ENCODE results near the gene KLHL1. TPM values are rescaled to one million over a fixed set of nuclear protein-coding genes. Genes with fewer than 3 reads are reported as not detected.

The KLHL1 gene
- total and polyA plus RNA-seq, 2 of the 13 experiments (the other 11 are each of a cell fraction or from before 2014, with no cell fraction given), result 0.01 TPM; not detected in 1

GRCh38 chr13:69769608-69770007 lies 338.6 kb downstream of the KLHL1 start:
- ChIA-PET CTCF (ENCODE audit: low intra/inter-chr PET ratio, low total read pairs) (no interaction called here), POLR2A (no interaction called here)
- Histone ChIP-seq H3K4me2 (ENCODE audit: low read depth, low read length) (no peak overlapping the region), H3K9me3 (ENCODE audit: low read length) (peaks cover 15% of the 10 kb centered on the region), H4K20me1 (ENCODE audit: insufficient read depth, low read length) (no peaks in the 10 kb centered on the region), H3K27ac (ENCODE audit: extremely low read length, insufficient read depth, low read length) (no peak overlapping the region), H3K27me3 (ENCODE audit: control insufficient read depth in 1 of 2, insufficient read depth in 2 of 2, low read length in 2 of 2) (no peaks in the 10 kb centered on the region), H3K4me1 (ENCODE audit: insufficient read depth, low read length) (no peaks in the 10 kb centered on the region), H3K9ac (ENCODE audit: insufficient read depth, low read depth, low read length) (no peak overlapping the region), H3K36me3 (replicated peaks in 1 of 2; ENCODE audit: control insufficient read depth in 1 of 2, insufficient read depth in 2 of 2, low read length in 2 of 2) (no peaks in the 10 kb centered on the region), H3K4me3 (replicated peaks in 1 of 3; ENCODE audit: insufficient read depth in 1 of 3, low read depth in 2 of 3, low read length in 3 of 3) (no peak overlapping the region), H2AFZ (ENCODE audit: low read length) (no peak overlapping the region), H3K79me2 (ENCODE audit: insufficient read depth, low read length) (no peaks in the 10 kb centered on the region)
- BruUV-seq (replicated peaks), result no TSS peak
- DNase-seq (ENCODE audit: low spot score) (no peak), FAIRE-seq (no peak), ATAC-seq (no peak)
- in situ Hi-C loops (cut with HindIII; ENCODE audit: extremely low pct_ligation_motif_present, low pct_unique_long_range_greater_than_20kb), result no loop called here
- 38% methylated on average over 3 of the region's 3 CpGs for WGBS (ENCODE audit: low lambda C conversion rate)
- intact Hi-C loops (cut with micrococcal nuclease; ENCODE audit: unreplicated experiment), result no loop called here
- TF ChIP-seq ZNF549 (CRISPR knock-in tag; IDR thresholded peaks at IDR 0.05), result no peak
- no peak for TF ChIP-seq HOXA9 (CRISPR knock-in tag; IDR thresholded peaks at IDR 0.05; ENCODE audit: borderline replicate concordance)
- TF ChIP-seq ZFP91 (CRISPR knock-in tag; IDR thresholded peaks at IDR 0.05; ENCODE audit: borderline replicate concordance), result no peak
- TF ChIP-seq KLF12 (CRISPR knock-in tag; IDR thresholded peaks at IDR 0.05; ENCODE audit: borderline replicate concordance), result no peak
- no peak for TF ChIP-seq MAFF (IDR thresholded peaks at IDR 0.05; ENCODE audit: low read depth, low read length)
- TF ChIP-seq CEBPB (IDR thresholded peaks at IDR 0.05; ENCODE audit: borderline replicate concordance, low read depth, low read length), result no peak
- no peak for TF ChIP-seq ZNF263 (CRISPR knock-in tag; IDR thresholded peaks at IDR 0.05)
- no peak for TF ChIP-seq ZNF530 (CRISPR knock-in tag; IDR thresholded peaks at IDR 0.05; ENCODE audit: low read depth)
- TF ChIP-seq CBX5 (CRISPR knock-in tag; IDR thresholded peaks at IDR 0.05; ENCODE audit: borderline replicate concordance), result no peak
- no peak for TF ChIP-seq SRSF1 (optimal IDR thresholded peaks at IDR 0.05; ENCODE audit: low read depth, low read length)
- no peak for TF ChIP-seq ZNF672 (CRISPR knock-in tag; IDR thresholded peaks at IDR 0.05)
- no peak for TF ChIP-seq RNF219 (CRISPR knock-in tag; IDR thresholded peaks at IDR 0.05)
- TF ChIP-seq ZNF598 (CRISPR knock-in tag; IDR thresholded peaks at IDR 0.05; ENCODE audit: borderline replicate concordance), result no peak
- TF ChIP-seq ZNF605 (CRISPR knock-in tag; IDR thresholded peaks at IDR 0.05), result no peak
- no peak for TF ChIP-seq LCORL (IDR thresholded peaks at IDR 0.05)
- no peak for TF ChIP-seq LCORL (CRISPR knock-in tag; IDR thresholded peaks at IDR 0.05)
- TF ChIP-seq ATF7-NPFF (CRISPR knock-in tag; IDR thresholded peaks at IDR 0.05; ENCODE audit: low read depth), result no peak
